ENCODE results near the gene STXBP1.
A peak's percentile ranks its signal among the peaks of the same experiment; 100 is the strongest.

Gene STXBP1

GRCh38 chr9:127720031-127720864 is 108.2 kb downstream of the STXBP1 start:
- no peak for TF ChIP-seq CTCF (IDR thresholded peaks at IDR 0.05; ENCODE audit: insufficient read depth, low read depth, low read length, missing control alignments)
- no peak overlapping the region for H3K4me3 ChIP-seq (ENCODE audit: low read length)
- no peak for DNase-seq (ENCODE audit: low read depth)

GRCh38 chr9:127720865-127721227 is 108.8 kb downstream of the STXBP1 start:
- TF ChIP-seq CTCF (IDR thresholded peaks at IDR 0.05; ENCODE audit: insufficient read depth, low read depth, low read length, missing control alignments) = no peak
- no peak overlapping the region for H3K4me3 ChIP-seq (ENCODE audit: low read length)
- no peak for DNase-seq (ENCODE audit: low read depth)

GRCh38 chr9:127721391-127721821 is 109.3 kb downstream of the STXBP1 start:
- no peak overlapping the region for H3K4me3 ChIP-seq (ENCODE audit: low read length)
- DNase-seq (ENCODE audit: low read depth) = peak; percentile 79
- TF ChIP-seq CTCF (IDR thresholded peaks at IDR 0.05; ENCODE audit: insufficient read depth, low read depth, low read length, missing control alignments) = peak; percentile 3

- no peak for DNase-seq (ENCODE audit: low read depth)
- H3K4me3 ChIP-seq (ENCODE audit: low read length) = no peak overlapping the region
- TF ChIP-seq CTCF (IDR thresholded peaks at IDR 0.05; ENCODE audit: insufficient read depth, low read depth, low read length, missing control alignments) = no peak
Measured at GRCh38 chr9:127722055-127722745, 110.1 kb downstream of the STXBP1 start.

- DNase-seq (ENCODE audit: low read depth) = no peak
- no peak for TF ChIP-seq CTCF (IDR thresholded peaks at IDR 0.05; ENCODE audit: insufficient read depth, low read depth, low read length, missing control alignments)
- no peak overlapping the region for H3K4me3 ChIP-seq (ENCODE audit: low read length)
Measured at GRCh38 chr9:127723013-127723412, 110.9 kb downstream of the STXBP1 start.

GRCh38 chr9:127723444-127723843 is 111.4 kb downstream of the STXBP1 start:
- H3K4me3 ChIP-seq (ENCODE audit: low read length) = no peak overlapping the region
- no peak for TF ChIP-seq CTCF (IDR thresholded peaks at IDR 0.05; ENCODE audit: insufficient read depth, low read depth, low read length, missing control alignments)
- no peak for DNase-seq (ENCODE audit: low read depth)

Measured in epithelial cell of esophagus (primary cell).